Erythroblast (primary cell): ENCODE measurements around the gene FSD1.

Source experiments
- DNase-seq, 2 experiments: peaks; one replicate each; lab custom pipeline; 2025; lab: John Stamatoyannopoulos, UW
- GATA1 ChIP-seq: IDR thresholded peaks from 2 replicates; pipeline ENCODE4 v1.6.1; 2011; ENCODE audit warnings: low read depth, mild to moderate bottlenecking, control low read depth, low read length, moderate library complexity
- POLR2A ChIP-seq: IDR thresholded peaks from 2 replicates; pipeline ENCODE4 v1.6.1; 2011; ENCODE audit warnings: mild to moderate bottlenecking, low read length

The FSD1 gene

GRCh38 chr19:4363571-4364304, 59.3 kb downstream of the FSD1 start:
- TF ChIP-seq GATA1 (no peak), POLR2A (peak; percentile 19)

GRCh38 chr19:4365341-4365740, 60.9 kb downstream of the FSD1 start:
- DNase-seq: no peak

More at GRCh38 chr19:4363571-4364304, 59.3 kb downstream of the FSD1 start:
- DNase-seq: no peak

GRCh38 chr19:4365791-4366665, 61.6 kb downstream of the FSD1 start:
- no peak for DNase-seq
- TF ChIP-seq GATA1 (no peak), POLR2A (no peak)

More at GRCh38 chr19:4365341-4365740, 60.9 kb downstream of the FSD1 start:
- no peak for TF ChIP-seq POLR2A
- TF ChIP-seq GATA1: no peak

- no peak for DNase-seq
- TF ChIP-seq POLR2A (no peak), GATA1 (no peak)
These were observed 62.4 kb downstream of the FSD1 start for GRCh38 chr19:4366666-4367335.

GRCh38 chr19:4367336-4367723, 62.9 kb downstream of the FSD1 start:
- TF ChIP-seq GATA1 (no peak), POLR2A (no peak)

GRCh38 chr19:4367781-4368127, 63.4 kb downstream of the FSD1 start:
- TF ChIP-seq POLR2A (no peak), GATA1 (no peak)
- DNase-seq: peak in 1 of 2 experiments; percentile 54

More at GRCh38 chr19:4367336-4367723, 62.9 kb downstream of the FSD1 start:
- DNase-seq: no peak

GRCh38 chr19:4368128-4368820, 63.9 kb downstream of the FSD1 start:
- no peak for DNase-seq
- TF ChIP-seq GATA1 (no peak), POLR2A (no peak)

GRCh38 chr19:4369109-4369887, 64.9 kb downstream of the FSD1 start:
- TF ChIP-seq GATA1: no peak
- TF ChIP-seq POLR2A: no peak
- DNase-seq: peak in 1 of 2 experiments; percentile 53

GRCh38 chr19:4369888-4370260, 65.5 kb downstream of the FSD1 start:
- TF ChIP-seq POLR2A (no peak), GATA1 (no peak)
- DNase-seq: peak; percentile 79 to 86

GRCh38 chr19:4370418-4371041, 66.1 kb downstream of the FSD1 start:
- no peak for TF ChIP-seq GATA1
- TF ChIP-seq POLR2A: no peak
- no peak for DNase-seq

- TF ChIP-seq POLR2A (no peak), GATA1 (no peak)
- DNase-seq: no peak
These were observed 67.1 kb downstream of the FSD1 start for GRCh38 chr19:4371247-4372164.
